Measurements from ENCODE around the gene RALBP1.

RALBP1 gene

DNA sequence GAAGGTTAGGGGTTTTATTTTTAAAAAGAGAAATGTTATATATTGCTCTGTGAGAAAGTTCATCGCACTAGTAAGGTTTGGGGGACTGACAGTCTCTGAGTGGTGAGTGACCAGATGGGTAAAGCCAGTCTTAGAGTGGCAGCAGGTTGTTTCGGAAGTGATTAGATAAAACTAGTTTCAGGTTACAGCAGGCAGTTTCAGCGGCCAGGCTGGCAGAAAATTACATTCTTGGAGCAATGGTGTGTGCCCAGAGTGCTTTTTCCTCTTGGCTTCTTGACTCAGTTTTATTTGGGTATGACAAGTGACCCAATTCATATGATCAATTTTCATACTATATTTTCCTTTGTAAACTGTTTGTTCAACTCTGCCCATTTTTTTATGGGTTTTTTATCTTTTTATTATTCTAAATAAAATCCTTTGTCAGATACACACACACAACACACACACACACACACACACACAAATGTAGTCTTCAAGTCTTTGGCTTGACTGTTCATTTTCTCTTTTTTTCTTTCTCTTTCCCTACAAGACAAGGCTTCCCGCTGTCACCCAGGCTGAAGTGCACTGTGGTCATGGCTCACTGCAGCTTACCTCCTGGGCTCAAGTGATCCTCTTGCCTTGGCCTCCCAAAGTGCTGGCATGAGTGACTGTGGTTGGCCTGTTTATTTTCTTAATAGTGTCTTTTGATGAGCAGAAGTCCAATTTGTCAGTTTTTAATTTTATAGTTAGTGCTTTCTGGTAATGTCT is 30.9 kb downstream of the RALBP1 start (continued):
- no peak for TF ChIP-seq TCF7L2 (IDR thresholded peaks at IDR 0.05; ENCODE audit: borderline replicate concordance, low read depth, low read length)
- no peak for TF ChIP-seq ZNF335 (tag by site-specific recombination; conservative IDR thresholded peaks at IDR 0.05)
- TF ChIP-seq ZNF274 (IDR thresholded peaks at IDR 0.05; ENCODE audit: low read length) = no peak
- no peak for TF ChIP-seq ZNF274 (tag by site-specific recombination; IDR thresholded peaks at IDR 0.05; ENCODE audit: borderline replicate concordance)
- TF ChIP-seq, protein P1, sequence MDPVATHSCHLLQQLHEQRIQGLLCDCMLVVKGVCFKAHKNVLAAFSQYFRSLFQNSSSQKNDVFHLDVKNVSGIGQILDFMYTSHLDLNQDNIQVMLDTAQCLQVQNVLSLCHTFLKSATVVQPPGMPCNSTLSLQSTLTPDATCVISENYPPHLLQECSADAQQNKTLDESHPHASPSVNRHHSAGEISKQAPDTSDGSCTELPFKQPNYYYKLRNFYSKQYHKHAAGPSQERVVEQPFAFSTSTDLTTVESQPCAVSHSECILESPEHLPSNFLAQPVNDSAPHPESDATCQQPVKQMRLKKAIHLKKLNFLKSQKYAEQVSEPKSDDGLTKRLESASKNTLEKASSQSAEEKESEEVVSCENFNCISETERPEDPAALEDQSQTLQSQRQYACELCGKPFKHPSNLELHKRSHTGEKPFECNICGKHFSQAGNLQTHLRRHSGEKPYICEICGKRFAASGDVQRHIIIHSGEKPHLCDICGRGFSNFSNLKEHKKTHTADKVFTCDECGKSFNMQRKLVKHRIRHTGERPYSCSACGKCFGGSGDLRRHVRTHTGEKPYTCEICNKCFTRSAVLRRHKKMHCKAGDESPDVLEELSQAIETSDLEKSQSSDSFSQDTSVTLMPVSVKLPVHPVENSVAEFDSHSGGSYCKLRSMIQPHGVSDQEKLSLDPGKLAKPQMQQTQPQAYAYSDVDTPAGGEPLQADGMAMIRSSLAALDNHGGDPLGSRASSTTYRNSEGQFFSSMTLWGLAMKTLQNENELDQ (tag by site-specific recombination; IDR thresholded peaks at IDR 0.05; ENCODE audit: low read depth) = no peak
- no peak for TF ChIP-seq ZNF114 (tag by site-specific recombination; IDR thresholded peaks at IDR 0.05)
- TF ChIP-seq ZNF341 (tag by site-specific recombination; IDR thresholded peaks at IDR 0.05; ENCODE audit: low read depth) = no peak
- TF ChIP-seq ZNF292 (tag by site-specific recombination; IDR thresholded peaks at IDR 0.05; ENCODE audit: borderline replicate concordance, low read depth) = no peak
- TF ChIP-seq GLI2 (tag by site-specific recombination; IDR thresholded peaks at IDR 0.05; ENCODE audit: borderline replicate concordance, low read depth) = no peak
- no peak for TF ChIP-seq ZBTB17 (tag by site-specific recombination; IDR thresholded peaks at IDR 0.05)
- TF ChIP-seq, protein P2, sequence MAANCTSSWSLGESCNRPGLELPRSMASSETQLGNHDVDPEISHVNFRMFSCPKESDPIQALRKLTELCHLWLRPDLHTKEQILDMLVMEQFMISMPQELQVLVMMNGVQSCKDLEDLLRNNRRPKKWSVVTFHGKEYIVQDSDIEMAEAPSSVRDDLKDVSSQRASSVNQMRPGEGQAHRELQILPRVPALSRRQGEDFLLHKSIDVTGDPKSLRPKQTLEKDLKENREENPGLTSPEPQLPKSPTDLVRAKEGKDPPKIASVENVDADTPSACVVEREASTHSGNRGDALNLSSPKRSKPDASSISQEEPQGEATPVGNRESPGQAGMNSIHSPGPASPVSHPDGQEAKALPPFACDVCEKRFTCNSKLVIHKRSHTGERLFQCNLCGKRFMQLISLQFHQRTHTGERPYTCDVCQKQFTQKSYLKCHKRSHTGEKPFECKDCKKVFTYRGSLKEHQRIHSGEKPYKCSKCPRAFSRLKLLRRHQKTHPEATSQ (tag by site-specific recombination; IDR thresholded peaks at IDR 0.05) = no peak
- no peak for TF ChIP-seq ZNF132 (tag by site-specific recombination; IDR thresholded peaks at IDR 0.05; ENCODE audit: borderline replicate concordance)
- 0 out of 2 replicates have a peak, but pooled peaks have one; percentile 38 for TF ChIP-seq ZNF610 (tag by site-specific recombination; IDR thresholded peaks at IDR 0.05; ENCODE audit: borderline replicate concordance)
- TF ChIP-seq MEIS1 (CRISPR knock-in tag; IDR thresholded peaks at IDR 0.05; ENCODE audit: borderline replicate concordance) = no peak
- no peak for TF ChIP-seq ZNF10 (tag by site-specific recombination; IDR thresholded peaks at IDR 0.05)
- TF ChIP-seq ZNF707 (tag by site-specific recombination; IDR thresholded peaks at IDR 0.05) = no peak
- no peak for TF ChIP-seq ZBTB20 (tag by site-specific recombination; IDR thresholded peaks at IDR 0.05)
- no peak for TF ChIP-seq ZNF423 (tag by site-specific recombination; IDR thresholded peaks at IDR 0.05)
- no peak for TF ChIP-seq ZNF510 (tag by site-specific recombination; IDR thresholded peaks at IDR 0.05; ENCODE audit: insufficient replicate concordance)
- TF ChIP-seq ZNF155 (tag by site-specific recombination; IDR thresholded peaks at IDR 0.05) = no peak
- peak; percentile 94 for TF ChIP-seq FEZF1 (tag by site-specific recombination; IDR thresholded peaks at IDR 0.05)
- TF ChIP-seq ZNF501 (tag by site-specific recombination; IDR thresholded peaks at IDR 0.05) = no peak
- TF ChIP-seq HOXC10 (CRISPR knock-in tag; IDR thresholded peaks at IDR 0.05) = no peak
- no peak for TF ChIP-seq ZNF19 (tag by site-specific recombination; IDR thresholded peaks at IDR 0.05; ENCODE audit: low read depth)
- no peak for TF ChIP-seq ZNF433 (tag by site-specific recombination; IDR thresholded peaks at IDR 0.05; ENCODE audit: low read depth)
- TF ChIP-seq, protein P3, sequence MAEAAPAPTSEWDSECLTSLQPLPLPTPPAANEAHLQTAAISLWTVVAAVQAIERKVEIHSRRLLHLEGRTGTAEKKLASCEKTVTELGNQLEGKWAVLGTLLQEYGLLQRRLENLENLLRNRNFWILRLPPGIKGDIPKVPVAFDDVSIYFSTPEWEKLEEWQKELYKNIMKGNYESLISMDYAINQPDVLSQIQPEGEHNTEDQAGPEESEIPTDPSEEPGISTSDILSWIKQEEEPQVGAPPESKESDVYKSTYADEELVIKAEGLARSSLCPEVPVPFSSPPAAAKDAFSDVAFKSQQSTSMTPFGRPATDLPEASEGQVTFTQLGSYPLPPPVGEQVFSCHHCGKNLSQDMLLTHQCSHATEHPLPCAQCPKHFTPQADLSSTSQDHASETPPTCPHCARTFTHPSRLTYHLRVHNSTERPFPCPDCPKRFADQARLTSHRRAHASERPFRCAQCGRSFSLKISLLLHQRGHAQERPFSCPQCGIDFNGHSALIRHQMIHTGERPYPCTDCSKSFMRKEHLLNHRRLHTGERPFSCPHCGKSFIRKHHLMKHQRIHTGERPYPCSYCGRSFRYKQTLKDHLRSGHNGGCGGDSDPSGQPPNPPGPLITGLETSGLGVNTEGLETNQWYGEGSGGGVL (tag by site-specific recombination; IDR thresholded peaks at IDR 0.05) = no peak
- TF ChIP-seq ZNF600 (tag by site-specific recombination; IDR thresholded peaks at IDR 0.05) = 0 out of 2 replicates have a peak, but pooled peaks have one; percentile 23
- TF ChIP-seq ZNF211 (tag by site-specific recombination; IDR thresholded peaks at IDR 0.05; ENCODE audit: low read depth) = no peak
- TF ChIP-seq, protein P4, sequence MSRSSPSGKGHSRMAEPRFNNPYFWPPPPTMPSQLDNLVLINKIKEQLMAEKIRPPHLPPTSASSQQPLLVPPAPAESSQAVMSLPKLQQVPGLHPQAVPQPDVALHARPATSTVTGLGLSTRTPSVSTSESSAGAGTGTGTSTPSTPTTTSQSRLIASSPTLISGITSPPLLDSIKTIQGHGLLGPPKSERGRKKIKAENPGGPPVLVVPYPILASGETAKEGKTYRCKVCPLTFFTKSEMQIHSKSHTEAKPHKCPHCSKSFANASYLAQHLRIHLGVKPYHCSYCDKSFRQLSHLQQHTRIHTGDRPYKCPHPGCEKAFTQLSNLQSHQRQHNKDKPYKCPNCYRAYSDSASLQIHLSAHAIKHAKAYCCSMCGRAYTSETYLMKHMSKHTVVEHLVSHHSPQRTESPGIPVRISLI (tag by site-specific recombination; IDR thresholded peaks at IDR 0.05) = no peak
- TF ChIP-seq ZNF830 (tag by site-specific recombination; IDR thresholded peaks at IDR 0.05; ENCODE audit: low read depth) = no peak
- no peak for TF ChIP-seq ZNF174 (tag by site-specific recombination; IDR thresholded peaks at IDR 0.05)
- TF ChIP-seq IKZF3 (tag by site-specific recombination; IDR thresholded peaks at IDR 0.05) = 0 out of 2 replicates have a peak, but pooled peaks have one; percentile 3
- TF ChIP-seq ZNF157 (tag by site-specific recombination; IDR thresholded peaks at IDR 0.05) = no peak
- no peak for TF ChIP-seq ZNF366 (tag by site-specific recombination; conservative IDR thresholded peaks at IDR 0.05)
- no peak for TF ChIP-seq ZNF324 (tag by site-specific recombination; IDR thresholded peaks at IDR 0.05)
- peak; percentile 77; the same call in 1 of the 2 replicates for TF ChIP-seq GLIS2 (tag by site-specific recombination; IDR thresholded peaks at IDR 0.05)

Measured in HEK293 (cell line).